AG08395 (cell line): ENCODE data around the gene HLA-DOB.

Source experiments
- DNase-seq: peaks from one replicate; pipeline ENCODE4 v3.0.0; 2012; ENCODE audit warnings: mixed read lengths, low spot score

The HLA-DOB gene

DNA sequence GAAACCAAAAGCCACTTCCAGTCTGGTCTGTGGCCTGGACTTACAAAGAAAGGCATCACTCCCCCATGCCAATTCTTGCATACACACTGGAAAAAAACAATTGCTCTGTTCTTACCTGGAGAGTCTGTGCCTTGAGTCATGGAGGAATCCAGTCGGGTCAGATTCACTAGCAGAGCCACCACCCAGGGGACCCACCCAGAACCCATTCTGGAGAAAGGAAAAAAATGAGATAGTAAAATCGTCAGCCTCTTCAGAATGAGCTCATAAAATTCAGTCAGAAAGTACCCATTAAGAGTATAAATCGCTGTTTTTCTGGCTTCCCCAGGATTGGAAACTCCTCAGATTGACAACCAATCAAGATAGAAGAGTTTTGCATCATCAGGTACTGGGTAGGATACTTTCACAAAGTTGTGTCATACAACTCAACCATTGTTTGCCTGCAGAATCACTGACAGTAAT, at the start of gene HLA-DOB:
TSS of gene HLA-DOB (minus strand) at position 257 of the 459 bp plus-strand sequence. CDS start at position 206, 51 bp downstream.
- DNase-seq: no peak

DNA sequence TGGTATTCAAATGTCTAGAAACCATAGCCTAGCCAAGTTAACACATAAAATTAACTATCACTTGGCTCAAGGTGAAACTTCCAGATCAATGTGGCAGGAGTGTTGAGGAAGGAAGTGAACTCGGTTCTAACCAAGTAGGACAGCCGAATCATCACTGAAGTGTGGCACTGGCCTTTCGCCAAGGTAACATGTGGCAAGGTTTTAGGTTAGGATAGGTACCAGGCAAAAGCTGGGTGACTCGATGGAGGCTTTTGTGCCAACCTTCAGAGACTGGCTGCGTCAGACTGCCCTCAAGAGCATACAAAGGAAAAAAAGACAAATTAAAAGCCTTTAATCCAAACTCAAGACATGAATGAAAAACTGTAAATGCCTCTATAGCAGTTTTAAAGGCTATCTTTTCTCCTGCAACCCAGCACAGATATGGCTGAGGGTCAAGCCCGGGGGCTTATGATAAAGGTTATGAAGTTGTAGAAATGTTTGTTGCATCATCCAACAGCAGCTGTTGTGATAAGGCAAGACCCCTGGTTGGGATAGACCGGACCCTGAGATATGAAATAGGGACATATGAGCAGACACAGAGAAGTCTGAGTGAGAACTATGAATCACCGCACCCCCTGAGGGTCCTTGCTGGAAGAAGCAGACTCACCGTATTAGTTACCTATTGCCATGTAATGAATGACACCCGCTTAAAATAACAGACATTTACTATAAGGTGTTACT, 49.1 kb upstream of the HLA-DOB start:
- DNase-seq: no peak

DNA sequence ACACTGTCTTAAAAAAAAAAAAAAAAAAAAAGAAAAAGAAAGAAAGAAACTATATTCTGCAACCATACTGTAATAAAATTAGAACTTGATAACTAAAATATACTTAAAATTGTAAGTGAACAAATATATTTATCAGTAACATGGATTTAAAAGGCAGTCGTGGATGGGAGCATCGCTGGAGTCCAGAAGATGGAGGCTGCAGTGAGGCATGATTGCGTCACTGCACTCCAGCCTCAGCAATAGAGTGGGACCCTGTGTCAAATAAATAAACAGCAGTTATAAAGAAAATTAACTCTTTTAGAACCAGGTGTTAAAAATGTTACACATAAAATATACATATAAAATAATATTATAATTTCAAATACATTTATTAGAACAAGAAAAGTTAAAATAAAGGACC, 45.9 kb upstream of the HLA-DOB start:
- DNase-seq: no peak

DNA sequence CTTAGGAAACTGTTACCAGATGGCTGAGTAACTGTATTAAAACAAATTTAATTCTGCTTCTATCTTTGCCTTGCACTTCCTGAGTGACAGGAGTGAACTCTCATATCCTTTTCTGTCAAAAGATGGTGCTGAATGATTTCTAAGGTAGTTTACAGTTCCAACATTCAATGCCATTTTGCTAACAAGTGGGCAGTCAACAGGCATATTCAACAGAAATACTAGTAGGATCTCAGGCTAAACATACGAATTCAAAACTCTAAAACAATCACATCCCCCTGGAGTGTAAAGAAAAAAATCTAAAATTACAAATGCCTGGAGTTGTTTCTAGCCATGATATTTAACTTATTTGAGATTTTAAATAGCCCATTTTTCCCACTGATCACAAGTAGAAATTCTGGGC, 43.9 kb upstream of the HLA-DOB start:
- DNase-seq: no peak

DNA sequence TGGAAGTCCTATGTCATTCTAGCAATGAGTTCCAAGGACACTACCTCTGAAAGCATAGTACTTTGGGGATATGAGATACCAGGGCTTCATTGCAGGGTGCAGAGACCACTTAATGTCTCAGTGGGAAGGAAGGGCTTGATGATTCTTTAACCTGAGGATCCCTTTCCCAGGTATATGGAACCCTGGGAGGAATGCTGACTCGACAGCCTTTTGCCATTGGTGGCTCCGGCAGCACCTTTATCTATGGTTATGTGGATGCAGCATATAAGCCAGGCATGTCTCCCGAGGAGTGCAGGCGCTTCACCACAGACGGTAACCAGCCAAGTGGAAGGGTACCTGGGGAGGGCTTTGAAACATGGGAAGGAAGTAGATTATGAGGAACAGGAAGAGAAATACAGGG, 41.4 kb upstream of the HLA-DOB start:
- DNase-seq: no peak

DNA sequence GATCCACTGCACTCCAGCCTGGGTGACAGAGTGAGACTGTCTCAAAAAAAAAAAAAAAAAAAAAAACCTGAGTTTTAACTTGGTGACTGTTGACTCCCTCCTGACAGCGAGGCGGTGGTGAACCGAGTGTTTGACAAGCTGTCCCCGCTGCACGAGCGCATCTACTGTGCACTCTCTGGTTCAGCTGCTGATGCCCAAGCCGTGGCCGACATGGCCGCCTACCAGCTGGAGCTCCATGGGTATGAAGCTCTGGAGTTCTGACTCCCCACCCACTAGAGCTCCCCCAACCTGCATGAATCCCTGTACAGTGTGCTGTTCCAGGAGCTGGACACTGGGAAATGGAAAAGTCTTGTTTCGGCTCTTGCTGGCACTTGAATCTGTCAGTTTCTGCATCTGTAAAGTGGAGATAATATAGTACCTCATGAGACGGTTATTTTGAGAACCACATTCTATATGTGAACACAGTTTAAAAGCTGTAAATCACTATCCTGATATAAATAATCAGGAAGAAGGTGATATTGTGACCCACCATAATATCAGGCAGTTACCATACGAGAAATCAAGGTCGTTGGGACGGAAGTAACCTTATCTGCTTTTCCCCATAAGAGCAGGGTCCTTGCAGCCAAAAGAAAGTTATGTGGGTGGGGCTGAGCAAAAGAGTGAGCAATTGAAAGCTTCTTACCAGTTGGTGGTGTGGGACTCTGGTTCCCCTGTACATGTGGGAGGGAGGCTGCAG, 40.5 kb upstream of the HLA-DOB start:
- DNase-seq: no peak

DNA sequence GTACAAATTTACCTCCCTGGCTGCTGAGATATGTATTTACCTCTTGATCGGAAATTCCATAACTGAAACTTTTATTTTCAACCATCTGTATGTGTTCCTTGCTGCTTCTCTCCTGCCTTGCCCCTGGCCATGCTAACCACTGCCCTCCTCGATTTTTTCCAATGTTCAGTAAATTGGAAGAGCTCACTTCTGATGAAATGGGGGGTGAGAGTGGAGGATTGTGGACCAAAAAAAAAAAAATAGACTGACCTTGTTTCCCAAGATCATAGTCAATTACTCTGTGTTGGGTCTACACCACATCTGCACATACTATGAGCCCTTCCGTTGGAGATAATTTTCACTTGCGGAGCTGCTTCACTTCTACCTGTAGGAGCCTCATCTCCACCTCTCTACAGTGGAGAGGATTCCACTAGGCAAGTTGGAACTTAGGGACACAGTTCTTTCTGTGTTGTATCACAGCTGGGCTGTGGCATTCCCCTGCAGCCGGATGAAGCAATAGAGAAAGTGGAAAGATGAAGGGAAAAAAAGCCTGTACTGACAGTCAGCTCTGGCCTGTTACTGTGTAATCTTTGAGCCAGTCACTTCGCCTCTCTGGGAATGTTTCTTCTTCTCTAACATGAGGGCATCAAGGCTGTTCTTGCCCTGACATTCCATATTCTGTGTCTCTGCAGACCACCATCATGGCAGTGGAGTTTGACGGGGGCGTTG, 38.8 kb upstream of the HLA-DOB start:
- DNase-seq: no peak

DNA sequence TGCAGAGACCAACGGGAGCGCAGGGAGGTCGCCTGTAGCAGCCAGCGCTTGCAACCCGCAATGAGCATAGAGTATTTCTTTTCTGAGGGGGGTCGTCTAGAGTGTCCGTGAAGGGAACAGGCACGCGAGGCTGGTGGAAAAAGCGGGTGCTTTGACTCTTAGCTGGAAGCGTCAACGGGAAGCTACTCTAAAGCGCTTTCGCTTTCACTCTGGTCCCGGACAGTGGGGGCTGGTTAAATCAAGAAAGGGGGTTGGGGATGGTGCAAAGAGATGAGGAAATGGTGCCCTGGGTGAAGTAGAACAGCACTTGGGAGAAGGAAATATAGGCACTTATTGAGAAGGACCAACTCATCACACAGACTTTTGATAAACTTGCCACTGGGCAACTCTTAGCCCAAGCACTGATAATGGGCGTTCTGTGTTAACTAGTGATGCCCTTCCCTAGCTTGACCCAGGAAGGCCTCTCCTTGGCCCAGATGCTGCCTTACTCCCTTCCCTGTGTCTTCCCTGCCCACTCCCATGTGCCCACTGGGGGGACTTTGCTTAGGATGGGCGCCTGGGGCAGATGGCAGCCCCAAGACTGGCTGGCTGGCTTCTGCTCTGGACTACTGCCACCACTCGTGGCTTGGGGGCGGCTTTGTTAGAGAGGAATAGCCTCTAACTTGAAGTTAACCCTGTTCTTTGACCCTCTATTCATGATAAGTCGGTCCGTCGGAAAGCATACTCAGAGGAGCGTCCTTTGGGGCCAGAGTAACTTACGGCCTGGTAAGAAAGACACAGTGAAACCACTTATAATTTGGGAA, 37.8 kb upstream of the HLA-DOB start:
- DNase-seq: peak; percentile 42

DNA sequence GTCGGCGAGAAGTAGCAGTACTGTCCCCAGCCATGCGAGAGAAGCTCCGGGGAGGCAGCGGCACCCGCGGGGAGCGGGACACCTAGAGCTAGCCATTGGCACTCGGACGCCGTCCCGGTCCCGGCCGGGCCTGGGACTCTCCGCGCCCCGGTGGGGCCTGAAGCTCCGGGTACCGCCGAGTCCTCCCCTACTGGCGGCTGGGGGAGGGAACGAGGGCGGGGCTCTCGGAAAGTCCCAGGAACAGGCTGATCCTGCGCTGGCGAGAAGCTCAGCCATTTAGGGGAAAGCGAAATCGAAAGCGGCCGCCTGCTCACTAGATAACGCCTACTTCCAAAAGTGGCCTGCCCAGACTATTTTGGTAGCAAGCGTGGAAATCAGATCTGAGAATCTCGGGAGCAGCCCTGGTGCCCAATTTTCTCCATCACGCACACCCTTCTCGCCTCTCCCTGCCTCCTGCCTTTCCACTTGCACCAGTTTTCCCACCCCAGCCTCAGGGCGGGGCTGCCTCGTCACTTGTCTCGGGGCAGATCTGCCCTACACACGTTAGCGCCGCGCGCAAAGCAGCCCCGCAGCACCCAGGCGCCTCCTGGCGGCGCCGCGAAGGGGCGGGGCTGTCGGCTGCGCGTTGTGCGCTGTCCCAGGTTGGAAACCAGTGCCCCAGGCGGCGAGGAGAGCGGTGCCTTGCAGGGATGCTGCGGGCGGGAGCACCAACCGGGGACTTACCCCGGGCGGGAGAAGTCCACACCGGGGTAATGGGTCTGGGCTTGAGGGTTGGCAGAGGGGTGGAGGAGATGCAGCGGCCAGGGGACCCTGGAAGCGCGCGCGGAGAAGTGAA, 37.0 kb upstream of the HLA-DOB start, which contains the start of the genes PSMB9 and TAP1:
TSS of gene PSMB9 (plus strand) at position 652 of the 835 bp plus-strand sequence. CDS start at position 690, 38 bp downstream.
TSS of gene TAP1 (minus strand) at position 164 of the 835 bp plus-strand sequence. CDS start at position 96, 68 bp downstream.
- DNase-seq: peak; percentile 96

DNA sequence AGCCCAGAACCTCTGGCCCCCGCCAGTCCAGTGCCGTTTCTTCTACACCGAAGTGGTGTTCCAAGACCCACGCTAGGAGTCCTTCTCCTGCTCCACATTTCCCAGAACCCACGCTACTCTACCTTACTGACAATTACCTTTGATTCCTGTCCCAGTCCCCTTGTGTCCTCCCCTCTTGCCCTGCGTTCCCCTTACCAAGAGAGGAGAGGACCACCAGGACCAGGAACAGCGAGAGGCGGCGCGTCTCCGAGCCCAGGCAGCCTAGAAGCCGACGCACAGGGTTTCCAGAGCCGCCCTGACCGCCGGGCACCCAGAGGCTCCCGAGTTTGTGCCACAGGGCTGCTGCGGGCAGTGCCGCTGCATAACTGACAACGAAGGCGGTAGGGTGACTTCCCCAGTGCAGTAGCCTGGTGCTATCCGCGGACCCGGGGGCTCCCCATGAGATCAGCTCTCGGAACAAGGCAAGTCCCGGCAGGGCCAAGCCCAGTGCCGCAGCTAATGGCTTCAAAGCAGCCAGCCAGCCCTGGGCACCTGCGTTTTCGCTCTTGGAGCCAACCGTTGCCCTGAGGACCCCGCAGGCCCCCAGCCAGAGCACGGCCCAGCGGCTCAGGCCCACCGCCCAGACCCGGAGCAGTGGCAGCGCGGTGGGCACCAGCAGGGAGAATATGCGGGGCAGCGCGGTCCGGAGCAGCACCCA, 36.2 kb upstream of the HLA-DOB start:
- DNase-seq: peak; percentile 32

DNA sequence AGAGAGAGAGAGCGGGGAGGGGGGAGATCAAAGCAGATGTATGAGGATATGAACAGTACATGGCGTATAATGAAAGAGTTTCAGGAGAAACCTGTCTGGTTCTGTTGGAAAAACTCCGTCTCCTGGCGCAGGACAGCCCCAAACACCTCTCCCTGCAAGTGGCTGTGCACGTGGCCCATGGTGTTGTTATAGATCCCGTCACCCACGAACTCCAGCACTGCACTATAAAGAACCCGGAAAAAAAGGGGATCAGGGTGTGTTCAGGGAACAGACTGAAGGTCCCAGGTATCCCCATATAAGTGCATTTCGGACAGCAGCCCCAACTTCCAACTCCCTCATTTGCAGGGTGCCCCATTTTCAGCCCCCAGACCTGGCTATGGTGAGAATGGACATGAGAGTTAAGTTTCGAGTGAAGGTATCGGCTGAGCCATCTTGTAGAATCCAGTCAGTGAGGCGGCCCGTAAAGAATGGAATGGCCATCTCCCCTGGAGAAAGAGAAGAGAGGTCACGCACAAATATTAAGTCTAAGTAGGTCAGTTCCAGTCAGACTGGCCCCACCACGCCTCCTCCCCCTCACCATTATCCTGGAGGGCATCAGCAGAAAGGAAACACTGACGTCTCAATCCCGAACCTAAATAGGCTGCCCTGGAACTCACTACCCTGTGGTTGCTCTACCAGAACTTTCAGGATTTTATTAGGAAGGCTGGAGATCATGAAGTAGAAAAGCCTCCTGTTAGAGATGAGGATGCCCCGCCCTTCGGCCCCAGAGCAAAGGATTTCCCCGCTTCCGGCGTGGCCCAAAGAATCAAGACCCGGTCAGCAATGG, 35.4 kb upstream of the HLA-DOB start:
- peak; percentile 29 for DNase-seq

DNA sequence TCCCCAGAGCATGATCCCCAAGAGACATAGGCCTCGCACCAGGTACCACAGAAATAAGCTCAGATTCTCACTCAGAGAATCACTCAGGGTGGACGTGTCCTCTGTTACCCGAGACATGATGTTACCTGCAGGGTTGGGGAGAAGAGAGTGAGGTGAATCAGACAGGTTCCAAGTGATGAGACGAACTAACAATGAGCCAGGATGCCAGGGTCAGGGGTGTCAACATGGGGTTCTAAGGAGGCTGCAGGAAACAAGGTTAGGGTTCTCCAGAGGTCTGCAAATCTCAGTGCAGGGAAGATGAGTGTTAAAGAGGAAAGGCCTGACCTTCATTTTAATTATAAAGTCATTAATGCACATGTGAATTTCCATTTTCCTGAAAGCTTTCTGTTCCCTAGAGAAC, 34.2 kb upstream of the HLA-DOB start:
- DNase-seq: no peak

DNA sequence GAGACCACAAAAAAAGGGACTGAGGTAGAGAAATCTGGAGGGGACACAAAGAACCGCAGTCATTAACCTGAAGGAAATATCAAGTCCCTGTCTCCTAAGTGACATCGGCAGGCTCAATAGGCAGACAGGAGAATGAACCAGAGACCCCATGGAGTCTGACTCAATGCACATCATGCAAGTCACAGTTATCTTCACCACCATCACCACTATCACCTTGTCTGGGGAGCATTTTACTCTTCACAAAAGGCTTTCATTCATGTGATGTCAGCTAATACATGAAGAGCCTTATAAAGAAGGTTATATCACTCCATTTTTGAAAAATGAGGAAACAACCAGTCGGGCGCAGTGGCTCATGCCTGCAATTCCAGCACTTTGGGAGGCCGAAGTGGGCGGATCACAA, 32.3 kb upstream of the HLA-DOB start:
- no peak for DNase-seq

DNA sequence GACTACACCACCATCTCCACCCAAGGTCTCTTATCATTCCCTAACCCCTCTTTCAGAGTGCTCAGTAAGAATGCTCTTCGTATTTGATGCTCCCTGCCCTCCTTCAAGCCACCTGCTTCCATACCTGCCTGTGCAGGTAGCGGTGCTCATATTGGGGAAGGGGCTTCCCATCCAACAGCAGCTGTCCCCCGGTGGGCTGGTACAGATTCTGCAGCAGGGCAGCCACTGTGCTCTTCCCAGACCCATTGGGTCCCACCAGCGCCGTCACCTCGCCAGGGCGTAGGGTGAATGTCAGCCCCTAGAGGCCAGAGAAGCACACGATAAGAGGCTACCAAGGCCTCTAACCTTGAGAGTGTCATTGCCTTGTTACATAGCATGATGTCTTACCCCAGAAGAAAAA, 31.0 kb upstream of the HLA-DOB start:
- DNase-seq: no peak

DNA sequence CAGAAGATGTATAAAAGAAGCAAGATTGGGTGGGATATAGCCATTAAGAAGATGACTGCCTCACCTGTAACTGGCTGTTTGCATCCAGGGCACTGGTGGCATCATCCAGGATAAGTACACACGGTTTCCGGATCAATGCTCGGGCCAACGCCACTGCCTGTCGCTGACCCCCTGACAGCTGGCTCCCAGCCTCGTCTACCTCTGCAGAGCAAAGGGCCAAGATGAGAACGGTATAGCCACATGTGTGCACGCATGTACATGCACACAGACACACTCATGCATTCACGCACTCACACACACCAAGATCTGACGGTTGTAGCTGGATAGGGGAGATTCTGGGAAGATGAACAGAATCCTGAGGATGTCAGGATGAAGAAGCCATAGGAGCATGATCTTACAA, 30.2 kb upstream of the HLA-DOB start:
- no peak for DNase-seq

DNA sequence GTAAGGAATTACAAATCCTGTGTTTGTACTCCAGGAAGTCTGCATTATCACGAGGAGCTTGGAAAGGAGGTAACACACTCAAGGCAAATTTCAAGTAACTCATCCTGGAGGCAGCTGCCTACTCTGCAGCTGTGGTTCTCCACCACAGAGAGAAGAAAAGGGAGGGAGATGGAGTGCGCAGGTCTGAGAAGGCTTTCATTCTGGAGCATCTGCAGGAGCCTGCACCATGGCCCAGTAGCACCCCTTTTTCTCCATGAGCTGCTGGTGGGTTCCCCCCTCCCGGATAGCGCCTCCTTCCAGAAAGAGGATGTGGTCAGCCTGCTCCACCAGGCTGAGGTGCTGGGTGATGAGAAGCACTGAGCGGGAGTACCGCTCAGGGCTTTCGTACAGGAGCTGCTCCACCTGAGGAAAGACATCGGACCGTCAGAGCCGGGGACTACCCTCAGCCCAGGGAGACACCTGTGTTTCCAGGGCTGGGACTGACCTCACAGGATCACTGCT, 28.6 kb upstream of the HLA-DOB start:
- no peak for DNase-seq

DNA sequence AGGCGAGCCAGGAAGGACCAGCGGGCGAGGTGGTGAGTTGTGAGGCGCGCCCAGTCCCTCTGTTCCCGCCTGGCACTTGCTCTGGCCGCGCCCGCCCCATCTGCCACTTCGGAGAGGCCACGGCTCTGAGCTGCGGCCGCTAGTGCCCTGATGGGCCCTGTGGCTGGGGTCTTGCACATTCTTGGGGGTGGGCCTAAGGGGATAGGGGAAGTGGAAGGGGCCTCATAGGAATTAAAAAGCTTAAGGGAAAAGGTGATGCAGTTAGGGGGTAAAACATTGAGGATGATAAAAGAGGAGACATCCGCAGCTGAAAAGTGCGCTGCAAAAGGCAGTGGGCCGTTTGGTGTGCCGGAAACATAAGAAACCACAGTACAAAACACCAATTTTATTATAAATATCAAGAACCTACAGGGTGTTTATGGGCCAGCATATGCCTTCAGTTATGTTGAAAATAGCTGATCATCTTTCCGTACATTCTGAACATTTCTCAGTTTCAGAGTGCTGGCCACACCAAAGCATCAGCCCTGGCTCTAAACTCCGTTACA, 28.1 kb upstream of the HLA-DOB start:
- DNase-seq: no peak

DNA sequence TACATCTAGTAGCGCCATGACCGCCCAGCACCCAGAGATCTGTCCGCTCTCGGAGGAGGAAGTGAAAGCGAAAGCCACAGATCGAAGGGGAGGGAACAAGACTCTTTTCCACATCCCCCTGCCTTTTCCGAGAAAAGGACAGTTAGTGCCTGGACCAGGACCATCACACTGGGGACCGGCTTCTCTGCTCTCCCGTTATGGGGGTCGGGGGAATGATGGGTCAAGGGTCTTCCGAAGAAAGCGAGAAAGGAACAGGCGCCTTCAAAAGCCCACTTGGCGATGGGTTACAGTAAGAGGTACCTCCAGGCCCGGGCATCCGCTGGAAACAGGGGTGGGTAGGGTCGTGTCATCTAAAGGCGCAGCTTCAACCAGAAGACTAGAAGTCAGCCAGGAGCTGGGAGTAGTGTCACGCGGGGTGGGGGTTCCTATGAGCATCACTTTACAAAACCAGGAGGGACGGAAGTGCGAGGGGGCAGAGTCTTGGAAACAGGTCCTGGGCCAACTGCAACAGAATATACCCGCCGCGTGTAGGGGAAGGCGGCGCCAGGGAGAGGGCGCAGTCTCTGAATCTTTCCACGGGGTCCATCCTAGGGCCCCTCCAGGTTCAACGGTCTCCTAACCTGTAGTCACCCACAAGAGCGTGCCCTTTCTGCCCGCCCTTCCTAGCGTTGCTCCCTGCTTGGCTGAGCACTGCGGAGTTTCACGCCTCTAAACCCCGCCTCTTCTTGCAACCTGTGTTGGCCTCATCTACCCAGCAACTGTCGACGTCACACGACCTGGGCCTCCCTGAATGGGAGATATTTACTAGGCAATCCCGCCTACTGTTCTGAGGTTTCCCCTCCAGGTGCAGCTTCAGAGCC, 27.4 kb upstream of the HLA-DOB start, which contains the start of gene PSMB8:
TSS of gene PSMB8 (minus strand) at position 69 of the 860 bp plus-strand sequence. CDS start at position 18, 51 bp downstream.
- peak; percentile 95 for DNase-seq
